CD4-positive, alpha-beta T cell treated with Interleukin-21 for 1 hour (primary cell): ENCODE measurements around the gene S100B.
A peak's percentile ranks its signal among the peaks of the same experiment; 100 is the strongest.
"Not testable (repeated sequence)": the region's sequence is repeated elsewhere in the genome, so short reads cannot be mapped to it uniquely, and the experiment has no call there.

Experiments
- DNase-seq: peaks from one replicate; pipeline ENCODE4 v3.0.0-alpha.2; 2020

Gene S100B

GRCh38 chr21:46604975-46605766 is at the start of gene S100B:
TSS of gene S100B (minus strand) at chr21:46605082. CDS start at chr21:46602415, 2,667 bp downstream.
- no peak for DNase-seq

GRCh38 chr21:46651121-46651520 is 46.2 kb upstream of the S100B start:
- DNase-seq, result no peak

- DNase-seq, result no peak
These were observed 45.7 kb upstream of the S100B start for GRCh38 chr21:46650476-46651098.

GRCh38 chr21:46649356-46649755 is 44.5 kb upstream of the S100B start:
- DNase-seq, result no peak

GRCh38 chr21:46648539-46648938 is 43.7 kb upstream of the S100B start:
- DNase-seq, result no peak

- no peak for DNase-seq
These were observed 41.8 kb upstream of the S100B start for GRCh38 chr21:46646541-46647154.

GRCh38 chr21:46645840-46646239 is 41.0 kb upstream of the S100B start:
- DNase-seq, result no peak

GRCh38 chr21:46643379-46644177 is 38.7 kb upstream of the S100B start:
- no peak for DNase-seq

GRCh38 chr21:46641656-46642055 is 36.8 kb upstream of the S100B start:
- no peak for DNase-seq

GRCh38 chr21:46639489-46640386 is 34.9 kb upstream of the S100B start:
- DNase-seq, result peak; percentile 45

- DNase-seq, result no peak
These were observed 33.3 kb upstream of the S100B start for GRCh38 chr21:46637952-46638746.

- peak; percentile 33 for DNase-seq
These were observed 31.8 kb upstream of the S100B start for GRCh38 chr21:46636550-46637285.

GRCh38 chr21:46636181-46636512 is 31.3 kb upstream of the S100B start:
- no peak for DNase-seq

GRCh38 chr21:46635324-46636180 is 30.7 kb upstream of the S100B start, which contains the start of gene PRMT2:
TSS of gene PRMT2 (plus strand) at chr21:46635674. CDS start at chr21:46636952, 1,278 bp downstream.
- peak; percentile 97 for DNase-seq

- peak; percentile 74 for DNase-seq
These were observed 30.1 kb upstream of the S100B start for GRCh38 chr21:46634966-46635323.

- peak; percentile 17 for DNase-seq
These were observed 29.5 kb upstream of the S100B start for GRCh38 chr21:46634427-46634826.

- DNase-seq, result peak; percentile 68
These were observed 28.7 kb upstream of the S100B start for GRCh38 chr21:46633566-46633965.

- DNase-seq, result not testable (repeated sequence)
These were observed 26.0 kb upstream of the S100B start for GRCh38 chr21:46630915-46631314.

- no peak for DNase-seq
These were observed 24.0 kb upstream of the S100B start for GRCh38 chr21:46628868-46629267.

- no peak for DNase-seq
These were observed 22.8 kb upstream of the S100B start for GRCh38 chr21:46627726-46628125.
